CD4-positive, alpha-beta T cell (primary cell): ENCODE results near the gene NAT9. TPM values are rescaled to one million over a fixed set of nuclear protein-coding genes. Genes with fewer than 3 reads are reported as not detected.
A peak's percentile ranks its signal among the peaks of the same experiment; 100 is the strongest.

Experiments
- ATAC-seq: fragments of 200-7000 bp; cut with Tn5 transposase; one replicate; pipeline ENCODE4 v1.10.0; 2022; ENCODE audit warnings: mild to moderate bottlenecking; ENCODE audit not compliant: poor library complexity
- CTCF ChIA-PET: fragments of 350-600 bp; sonication (Branson Sonifier 250); formaldehyde crosslinking; loops from one replicate; lab custom pipeline; 2021; ENCODE audit warnings: antibody characterized with exemption, inconsistent platforms; lab: Charles Lee
- POLR2A ChIA-PET: fragments of 350-600 bp; sonication (Branson Sonifier 250); formaldehyde crosslinking; loops from one replicate; lab custom pipeline; 2021; ENCODE audit warnings: antibody characterized with exemption, inconsistent platforms; lab: Charles Lee
- DNase-seq, 14 experiments: peaks; one replicate each; pipeline ENCODE4 v3.0.0-alpha.2; 2013 to 2020; ENCODE audit warnings: mixed read lengths in 2 of 14
- H3K27ac ChIP-seq, 2 donors: one replicate each; pipeline versions ENCODE4 v1.5.1 to v1.7.0; 2013; ENCODE audit warnings: low read length in 2 of 2, low read depth in 1 of 2, mild to moderate bottlenecking in 1 of 2
- H3K27me3 ChIP-seq, 2 experiments: 1 replicate in 1 of 2; 2 replicates in 1 of 2; pipeline versions ENCODE4 v1.6.1 to v1.7.0; 2013; ENCODE audit warnings: low read length in 2 of 2, control low read depth in 1 of 2, mild to moderate bottlenecking in 1 of 2, moderate library complexity in 1 of 2; ENCODE audit not compliant: insufficient read depth in 2 of 2, control insufficient read depth in 1 of 2
- H3K36me3 ChIP-seq: one replicate; pipeline ENCODE4 v1.6.1; 2013; ENCODE audit warnings: low read length, control low read depth; ENCODE audit not compliant: insufficient read depth
- H3K4me1 ChIP-seq: one replicate; pipeline ENCODE4 v1.6.1; 2013; ENCODE audit warnings: low read length, control low read depth; ENCODE audit not compliant: insufficient read depth
- H3K4me3 ChIP-seq: one replicate; pipeline ENCODE4 v1.5.1; 2013; ENCODE audit warnings: mild to moderate bottlenecking, low read length, moderate library complexity
- H3K9me3 ChIP-seq, 2 experiments: 1 replicate in 1 of 2; 2 replicates in 1 of 2; pipeline versions ENCODE4 v1.6.1 to v1.7.0; 2013; ENCODE audit warnings: low read length in 2 of 2, mild to moderate bottlenecking in 2 of 2, control low read depth in 1 of 2, moderate library complexity in 1 of 2; ENCODE audit not compliant: control insufficient read depth in 1 of 2, insufficient read depth in 1 of 2
- H3K27ac Mint-ChIP-seq: one replicate; pipeline ENCODE4 v1.8.0; 2020; ENCODE audit warnings: mixed read lengths
- H3K27me3 Mint-ChIP-seq: one replicate; pipeline ENCODE4 v1.8.0; 2021; ENCODE audit warnings: mixed read lengths
- H3K36me3 Mint-ChIP-seq: one replicate; pipeline ENCODE4 v1.8.0; 2021; ENCODE audit warnings: low read depth, mixed read lengths
- H3K4me1 Mint-ChIP-seq: one replicate; pipeline ENCODE4 v1.8.0; 2021; ENCODE audit warnings: low read depth, mixed read lengths
- H3K4me3 Mint-ChIP-seq: one replicate; pipeline ENCODE4 v1.8.0; 2020; ENCODE audit warnings: mild to moderate bottlenecking, mixed read lengths
- H3K9me3 Mint-ChIP-seq: one replicate; pipeline ENCODE4 v1.8.0; 2020; ENCODE audit warnings: mixed read lengths
- CTCF ChIP-seq: fragments of 200-600 bp; IDR thresholded peaks from one replicate; pipeline ENCODE4 v1.8.0; 2022; ENCODE audit warnings: antibody characterized with exemption, mild to moderate bottlenecking
- intact Hi-C, 2 experiments: fragments of 100-400 bp; cut with DNase I in 1 of 2; cut with micrococcal nuclease in 1 of 2; formaldehyde crosslinking; loops; one replicate each; pipeline versions ENCODE4 v1.15.1 to v1.9.0; 2023 to 2025; cut with DNase I, micrococcal nuclease
- total RNA-seq, 174 experiments: library from RNA in 2 of 174; stranded (reverse) in 2 of 174; gene quantifications; one replicate each; pipeline ENCODE4 v1.2.3 and lab custom pipeline; 2021 to 2026

The NAT9 gene
- total RNA-seq, 2 experiments from 2014 or later = 34.6 to 38.2 TPM

GRCh38 chr17:74764751-74765286 lies 11.3 kb downstream of the NAT9 start:
- H3K36me3 ChIP-seq = peaks cover 88% of the 10 kb centered on the region
- no peak overlapping the region for H3K4me3 ChIP-seq
- Mint-ChIP-seq H3K36me3 (peaks cover 61% of the 10 kb centered on the region), H3K4me3 (no peak overlapping the region), H3K9me3 (no peaks in the 10 kb centered on the region), H3K27ac (peak overlapping the region; percentile 56), H3K27me3 (no peaks in the 10 kb centered on the region), H3K4me1 (peaks cover 31% of the 10 kb centered on the region)
- intact Hi-C loops = no loop called here
- H3K27me3 ChIP-seq = no peaks in the 10 kb centered on the region
- DNase-seq (no peak), ATAC-seq (no peak)
- CTCF ChIA-PET = interaction anchor here (1.5 kb wide), 1 partner anchor 27 kb away, joined by 3 read pairs; no protein-coding TSS in a partner anchor
- TF ChIP-seq CTCF = no peak
- peaks cover 69% of the 10 kb centered on the region for H3K4me1 ChIP-seq
- no peaks in the 10 kb centered on the region for H3K9me3 ChIP-seq
- peak overlapping the region in 1 of 2 donors; percentile 4 for H3K27ac ChIP-seq
- POLR2A ChIA-PET = no interaction called here

- ATAC-seq (no peak), DNase-seq (no peak)
- TF ChIP-seq CTCF = no peak
- ChIA-PET CTCF (no interaction called here), POLR2A (interaction anchor here (0.6 kb wide), 1 partner anchor 1251 kb away, joined by 3 read pairs; no protein-coding TSS in a partner anchor)
- H3K4me1 ChIP-seq = peaks cover 69% of the 10 kb centered on the region
- intact Hi-C loops = no loop called here
- Mint-ChIP-seq H3K27me3 (no peaks in the 10 kb centered on the region), H3K36me3 (peaks cover 56% of the 10 kb centered on the region), H3K4me3 (no peak overlapping the region), H3K4me1 (peaks cover 36% of the 10 kb centered on the region), H3K27ac (peak overlapping the region; percentile 56), H3K9me3 (no peaks in the 10 kb centered on the region)
- peak overlapping the region in 1 of 2 donors; percentile 27 for H3K27ac ChIP-seq
- H3K27me3 ChIP-seq = no peaks in the 10 kb centered on the region
- peaks cover 77% of the 10 kb centered on the region for H3K36me3 ChIP-seq
- H3K9me3 ChIP-seq = no peaks in the 10 kb centered on the region
- no peak overlapping the region for H3K4me3 ChIP-seq
Observed at GRCh38 chr17:74763565-74764387, 12.4 kb downstream of the NAT9 start.

GRCh38 chr17:74761931-74762330 lies 14.2 kb downstream of the NAT9 start:
- H3K27me3 Mint-ChIP-seq = no peaks in the 10 kb centered on the region
- peaks cover 42% of the 10 kb centered on the region for H3K36me3 Mint-ChIP-seq
- Histone ChIP-seq H3K4me3 (no peak overlapping the region), H3K4me1 (peaks cover 74% of the 10 kb centered on the region), H3K36me3 (peaks cover 65% of the 10 kb centered on the region), H3K9me3 (no peaks in the 10 kb centered on the region), H3K27me3 (no peaks in the 10 kb centered on the region), H3K27ac (peak overlapping the region in 1 of 2 donors; percentile 61)
- peaks cover 50% of the 10 kb centered on the region for H3K4me1 Mint-ChIP-seq
- intact Hi-C loops = loop anchor here in 1 of 2 experiments (1.0 kb wide), 1 partner anchor 13 kb away; no protein-coding TSS in a partner anchor
- H3K4me3 Mint-ChIP-seq = no peak overlapping the region
- DNase-seq (no peak), ATAC-seq (no peak)
- no peaks in the 10 kb centered on the region for H3K9me3 Mint-ChIP-seq
- POLR2A ChIA-PET = interaction anchor here (6.1 kb wide), 1 partner anchor 14 kb away, joined by 90 read pairs; the partner anchor contains the start of gene NHERF1
- CTCF ChIA-PET = interaction anchor here (0.6 to 0.7 kb wide), 2 partner anchors 9 to 562 kb away, joined by 3 read pairs; no protein-coding TSS in a partner anchor
- H3K27ac Mint-ChIP-seq = peak overlapping the region; percentile 91
- TF ChIP-seq CTCF = no peak
